Keratinocyte (primary cell): ENCODE measurements around the gene E2F1. TPM values are rescaled to one million over a fixed set of nuclear protein-coding genes. Genes with fewer than 3 reads are reported as not detected.

Source experiments
- DNase-seq: peaks from one replicate; pipeline ENCODE4 v3.0.0-alpha.2; 2011; ENCODE audit warnings: low read depth, missing footprints, low spot score
- FAIRE-seq: peaks from 2 replicates; lab custom pipeline; 2011; peaks lifted over from hg19 to GRCh38; lab: Jason Lieb, UNC
- H2AFZ ChIP-seq: 2 replicates; pipeline ENCODE4 v1.6.0; 2012; ENCODE audit warnings: low read length, control low read depth, inconsistent platforms; ENCODE audit not compliant: control insufficient read depth
- H3K27ac ChIP-seq: 2 replicates; pipeline ENCODE4 v1.5.1; 2011; ENCODE audit warnings: low read length; ENCODE audit not compliant: control insufficient read depth, insufficient read depth
- H3K27me3 ChIP-seq: 3 replicates; pipeline ENCODE4 v1.6.0; 2011; ENCODE audit warnings: low read length; ENCODE audit not compliant: control insufficient read depth, insufficient read depth; ENCODE audit errors: extremely low read depth
- H3K36me3 ChIP-seq, 2 experiments: 2 replicates in 1 of 2; 3 replicates in 1 of 2; pipeline ENCODE4 v1.5.1; 2011; ENCODE audit warnings: low read length in 2 of 2, mild to moderate bottlenecking in 1 of 2; ENCODE audit not compliant: control insufficient read depth in 2 of 2, insufficient read depth in 2 of 2; ENCODE audit errors: extremely low read depth in 1 of 2
- H3K4me1 ChIP-seq: 3 replicates; pipeline ENCODE4 v1.5.1; 2011; ENCODE audit warnings: low read length; ENCODE audit not compliant: control insufficient read depth, insufficient read depth; ENCODE audit errors: extremely low read depth
- H3K4me2 ChIP-seq: 3 replicates; pipeline ENCODE4 v1.6.0; 2011; ENCODE audit warnings: low read depth, low read length; ENCODE audit not compliant: control insufficient read depth, insufficient read depth; ENCODE audit errors: extremely low read depth
- H3K4me3 ChIP-seq, 3 experiments: fragments of 200-600 bp in 1 of 3; sonication (generic) in 1 of 3; 2 replicates in 2 of 3; 3 replicates in 1 of 3; pipeline ENCODE4 v1.5.1; 2011 to 2016; ENCODE audit warnings: low read length in 3 of 3, mild to moderate bottlenecking in 3 of 3, control low read depth in 2 of 3, inconsistent platforms in 1 of 3, low read depth in 1 of 3, mixed read lengths in 1 of 3, mixed run types in 1 of 3, moderate library complexity in 1 of 3; ENCODE audit not compliant: control insufficient read depth in 2 of 3, insufficient read depth in 2 of 3; ENCODE audit errors: extremely low read depth in 1 of 3
- H3K79me2 ChIP-seq: 2 replicates; pipeline ENCODE4 v1.6.0; 2012; ENCODE audit warnings: low read length; ENCODE audit not compliant: control insufficient read depth, insufficient read depth
- H3K9ac ChIP-seq: 3 replicates; pipeline ENCODE4 v1.6.0; 2011; ENCODE audit warnings: low read length; ENCODE audit not compliant: control insufficient read depth, insufficient read depth; ENCODE audit errors: extremely low read depth
- H3K9me1 ChIP-seq: 3 replicates; pipeline ENCODE4 v1.6.0; 2011; ENCODE audit warnings: low read length; ENCODE audit not compliant: control insufficient read depth, insufficient read depth; ENCODE audit errors: extremely low read depth
- H3K9me3 ChIP-seq: 2 replicates; pipeline ENCODE4 v1.5.1; 2012; ENCODE audit warnings: low read depth, low read length; ENCODE audit not compliant: control insufficient read depth
- H4K20me1 ChIP-seq: 3 replicates; pipeline ENCODE4 v1.6.0; 2011; ENCODE audit warnings: low read length; ENCODE audit not compliant: control insufficient read depth, insufficient read depth; ENCODE audit errors: extremely low read depth
- CTCF ChIP-seq, 3 experiments: IDR thresholded peaks in 1 of 3; conservative IDR thresholded peaks in 1 of 3; optimal IDR thresholded peaks in 1 of 3; 2 replicates in 2 of 3; 3 replicates in 1 of 3; pipeline versions ENCODE3 to v1.5.1; 2011; ENCODE audit warnings: low read length in 3 of 3, mild to moderate bottlenecking in 3 of 3, moderate library complexity in 2 of 3, control low read depth in 1 of 3, inconsistent platforms in 1 of 3; ENCODE audit not compliant: insufficient read depth in 2 of 3; ENCODE audit errors: extremely low read depth in 1 of 3
- EZH2 ChIP-seq: IDR thresholded peaks from one replicate; pipeline ENCODE4 v1.6.1; 2012; ENCODE audit warnings: inconsistent platforms, mild to moderate bottlenecking, low read length, moderate library complexity
- dilution Hi-C: fragments of 300-500 bp; cut with MboI; formaldehyde crosslinking; loops from one replicate; pipeline ENCODE4 v1.7.0; 2020; ENCODE audit warnings: low sequenced_read_pairs; ENCODE audit not compliant: extremely low pct_ligation_motif_present
- polyA plus RNA-seq, 5 experiments: library from polyadenylated mRNA; depleted of rRNA in 3 of 5; stranded (reverse) in 3 of 5; stranded (forward) in 1 of 5; unstranded in 1 of 5; fragments of >200 nt; gene quantifications; 1 replicate in 1 of 5; 2 replicates in 3 of 5; 3 replicates in 1 of 5; pipeline versions ENCODE4 v1.2.1 to v1.2.3, GENCODE V29; 2011 to 2012; ENCODE audit warnings: missing spikeins in 2 of 5, low read depth in 1 of 5, low replicate concordance in 1 of 5

E2F1 gene
- polyA plus RNA-seq, 1 donor (not counting 4 experiments of a cell fraction or from before 2014, with no cell fraction given) = 2.8 TPM

- dilution Hi-C loops = no loop called here
- no peak for DNase-seq
- H3K4me2 ChIP-seq = no peak overlapping the region
Observed at GRCh38 chr20:33697129-33697528, 10.9 kb upstream of the E2F1 start.

GRCh38 chr20:33696448-33696847 is 10.3 kb upstream of the E2F1 start:
- dilution Hi-C loops = no loop called here
- FAIRE-seq = no peak
- H3K27me3 ChIP-seq = no peaks in the 10 kb centered on the region

More at GRCh38 chr20:33697129-33697528, 10.9 kb upstream of the E2F1 start:
- H3K4me3 ChIP-seq = no peak overlapping the region
- H3K27me3 ChIP-seq = no peaks in the 10 kb centered on the region
- FAIRE-seq = no peak
- TF ChIP-seq EZH2 (no peak), CTCF (optimal IDR thresholded peaks at IDR 0.05 in 1 of 3, IDR thresholded peaks at IDR 0.05 in 1 of 3, conservative IDR thresholded peaks at IDR 0.05 in 1 of 3; ENCODE audit: extremely low read depth in 1 of 3, insufficient read depth in 2 of 3, low read length in 3 of 3) (no peak)
- no peak overlapping the region for H3K9ac ChIP-seq
- H3K36me3 ChIP-seq = no peaks in the 10 kb centered on the region
- H2AFZ ChIP-seq = no peak overlapping the region
- no peak overlapping the region for H3K27ac ChIP-seq
- H4K20me1 ChIP-seq = no peaks in the 10 kb centered on the region
- H3K79me2 ChIP-seq = no peaks in the 10 kb centered on the region
- no peaks in the 10 kb centered on the region for H3K9me3 ChIP-seq
- no peaks in the 10 kb centered on the region for H3K4me1 ChIP-seq
- no peaks in the 10 kb centered on the region for H3K9me1 ChIP-seq

More at GRCh38 chr20:33696448-33696847, 10.3 kb upstream of the E2F1 start:
- Histone ChIP-seq H2AFZ (no peak overlapping the region), H3K27ac (no peak overlapping the region), H3K4me3 (no peak overlapping the region), H3K4me2 (no peak overlapping the region), H3K4me1 (no peaks in the 10 kb centered on the region), H3K36me3 (no peaks in the 10 kb centered on the region), H3K9me3 (no peaks in the 10 kb centered on the region), H4K20me1 (no peaks in the 10 kb centered on the region), H3K9me1 (no peaks in the 10 kb centered on the region), H3K79me2 (no peaks in the 10 kb centered on the region), H3K9ac (no peak overlapping the region)
- DNase-seq = no peak
- TF ChIP-seq CTCF (optimal IDR thresholded peaks at IDR 0.05 in 1 of 3, IDR thresholded peaks at IDR 0.05 in 1 of 3, conservative IDR thresholded peaks at IDR 0.05 in 1 of 3; ENCODE audit: extremely low read depth in 1 of 3, insufficient read depth in 2 of 3, low read length in 3 of 3) (no peak), EZH2 (no peak)
